SK-N-MC (cell line): ENCODE measurements around the gene PSMB4.

Source experiments
- DNase-seq: peaks from one replicate; pipeline ENCODE4 v3.0.0-alpha.2; 2011; ENCODE audit warnings: low read depth, low spot score
- H3K27ac ChIP-seq: fragments of 200-600 bp; sonication (generic); 2 replicates; pipeline ENCODE4 v1.5.1; 2016; ENCODE audit warnings: mixed run types
- H3K36me3 ChIP-seq: fragments of 200-600 bp; sonication (generic); 2 replicates; pipeline ENCODE4 v1.6.1; 2017; ENCODE audit warnings: antibody characterized with exemption, low read length, mixed read lengths; ENCODE audit not compliant: insufficient read depth
- H3K4me3 ChIP-seq: fragments of 200-600 bp; sonication (generic); 2 replicates; pipeline ENCODE4 v1.5.1; 2016
- H3K9ac ChIP-seq: fragments of 200-600 bp; sonication (generic); 2 replicates; pipeline ENCODE4 v1.8.0; 2017; ENCODE audit warnings: mixed run types, mixed read lengths; ENCODE audit not compliant: insufficient read length
- H3K9me3 ChIP-seq: fragments of 200-600 bp; sonication (generic); 2 replicates; pipeline ENCODE4 v1.6.1; 2017; ENCODE audit warnings: low read depth, mild to moderate bottlenecking, antibody characterized with exemption, low read length, moderate library complexity, mixed read lengths
- EZH2 ChIP-seq: fragments of 200-600 bp; sonication (generic); IDR thresholded peaks from one replicate; pipeline ENCODE4 v1.6.1; 2017; ENCODE audit warnings: antibody characterized with exemption
- FOXP2 ChIP-seq: optimal IDR thresholded peaks from 2 replicates; pipeline ENCODE3; 2011; ENCODE audit warnings: mild to moderate bottlenecking, moderate library complexity; ENCODE audit not compliant: insufficient read depth; ENCODE audit errors: extremely low read length, control extremely low read depth
- POLR2AphosphoS5 ChIP-seq: IDR thresholded peaks from 2 replicates; pipeline ENCODE4 v1.6.1; 2012; ENCODE audit warnings: mild to moderate bottlenecking, low read depth, low read length, borderline replicate concordance

Gene PSMB4

GRCh38 chr1:151401860-151402259 lies 2.5 kb downstream of the PSMB4 start:
- H3K4me3 ChIP-seq: no peak overlapping the region
- H3K9ac ChIP-seq: no peak overlapping the region
- TF ChIP-seq EZH2 (no peak), FOXP2 (no peak), POLR2AphosphoS5 (no peak)
- no peaks in the 10 kb centered on the region for H3K9me3 ChIP-seq
- no peak for DNase-seq
- H3K27ac ChIP-seq: peak overlapping the region; percentile 45; the same call in 1 of the 2 replicates
- peaks cover 62% of the 10 kb centered on the region for H3K36me3 ChIP-seq

- TF ChIP-seq FOXP2 (no peak), EZH2 (no peak), POLR2AphosphoS5 (no peak)
- Histone ChIP-seq H3K27ac (peak overlapping the region; percentile 10), H3K9ac (no peak overlapping the region), H3K36me3 (peaks cover 71% of the 10 kb centered on the region), H3K4me3 (no peak overlapping the region), H3K9me3 (no peaks in the 10 kb centered on the region)
- no peak for DNase-seq
Measured at GRCh38 chr1:151402764-151403163, 3.4 kb downstream of the PSMB4 start.

GRCh38 chr1:151403612-151404011 lies 4.2 kb downstream of the PSMB4 start:
- Histone ChIP-seq H3K36me3 (peaks cover 79% of the 10 kb centered on the region), H3K9me3 (no peaks in the 10 kb centered on the region), H3K9ac (no peak overlapping the region), H3K4me3 (no peak overlapping the region), H3K27ac (0 out of 2 replicates have a peak overlapping the region, but pooled peaks have one; percentile 10)
- TF ChIP-seq EZH2 (no peak), POLR2AphosphoS5 (no peak), FOXP2 (no peak)
- no peak for DNase-seq

DNA sequence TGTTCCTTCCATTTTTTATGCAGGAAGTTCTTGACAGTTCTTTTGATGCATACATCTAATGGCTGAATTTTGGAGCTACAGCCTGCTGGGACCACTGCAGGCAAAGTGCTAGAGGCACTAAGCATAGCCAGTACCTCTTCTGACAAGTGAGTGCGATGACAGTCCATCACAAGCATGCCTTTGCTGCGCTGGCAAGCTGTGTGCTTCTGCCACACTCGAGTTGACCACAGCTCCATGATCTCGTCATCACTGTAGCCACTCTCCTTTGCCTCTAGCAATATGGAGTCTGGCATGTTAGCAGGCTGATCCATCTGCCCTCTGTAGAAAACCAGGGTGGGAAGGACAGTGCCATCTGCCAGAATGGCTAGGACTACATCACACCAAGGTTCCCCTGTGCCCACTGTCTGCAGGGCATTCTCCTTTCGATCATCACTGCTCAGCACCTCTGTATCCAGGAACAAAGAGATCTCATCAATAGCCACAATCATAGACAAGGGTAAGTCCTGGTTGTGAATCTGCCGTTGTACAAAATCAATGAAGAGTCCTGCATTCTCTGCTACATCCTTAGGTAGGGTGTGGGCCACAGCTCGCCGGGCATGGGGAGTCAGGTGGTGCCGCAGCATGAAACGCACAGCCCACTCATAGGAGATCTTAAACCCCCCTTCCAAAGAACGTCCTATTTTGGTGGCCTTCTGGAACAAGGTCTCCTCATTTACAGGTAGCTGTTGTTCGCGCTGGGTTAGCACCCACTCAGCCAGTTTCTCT lies 6.0 kb downstream of the PSMB4 start:
- H3K9me3 ChIP-seq: no peaks in the 10 kb centered on the region
- DNase-seq: no peak
- no peak overlapping the region for H3K9ac ChIP-seq
- TF ChIP-seq EZH2 (no peak), POLR2AphosphoS5 (no peak), FOXP2 (no peak)
- no peak overlapping the region for H3K4me3 ChIP-seq
- H3K36me3 ChIP-seq: peaks cover 92% of the 10 kb centered on the region
- no peak overlapping the region for H3K27ac ChIP-seq

- Histone ChIP-seq H3K9me3 (no peaks in the 10 kb centered on the region), H3K4me3 (no peak overlapping the region), H3K9ac (no peak overlapping the region), H3K27ac (no peak overlapping the region), H3K36me3 (peaks cover 92% of the 10 kb centered on the region)
- DNase-seq: no peak
- no peak for TF ChIP-seq POLR2AphosphoS5
- TF ChIP-seq FOXP2: no peak
- no peak for TF ChIP-seq EZH2
Measured at GRCh38 chr1:151406176-151406575, 6.8 kb downstream of the PSMB4 start.

DNA sequence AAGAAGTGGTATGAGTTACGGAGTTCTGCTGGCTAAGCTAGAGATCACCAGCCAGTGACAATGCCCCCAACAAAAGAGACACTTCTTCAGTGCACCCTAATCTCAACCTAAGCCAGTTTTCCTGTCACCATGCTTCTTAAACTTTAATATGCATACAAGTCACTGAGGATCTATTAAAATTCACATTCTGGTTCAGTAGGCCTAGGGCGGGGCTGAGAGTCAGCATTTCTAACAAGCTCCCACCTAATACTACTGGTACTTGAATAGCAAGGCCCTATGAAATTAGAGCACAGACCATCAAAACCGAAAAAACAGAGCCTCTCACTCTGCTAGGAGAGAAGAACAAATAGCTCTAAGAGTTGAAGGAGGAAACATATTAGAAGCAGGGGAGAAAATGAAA lies 7.9 kb downstream of the PSMB4 start:
- peaks cover 92% of the 10 kb centered on the region for H3K36me3 ChIP-seq
- H3K4me3 ChIP-seq: no peak overlapping the region
- no peaks in the 10 kb centered on the region for H3K9me3 ChIP-seq
- no peak overlapping the region for H3K9ac ChIP-seq
- DNase-seq: no peak
- no peak overlapping the region for H3K27ac ChIP-seq
- TF ChIP-seq POLR2AphosphoS5 (no peak), EZH2 (no peak), FOXP2 (no peak)

DNA sequence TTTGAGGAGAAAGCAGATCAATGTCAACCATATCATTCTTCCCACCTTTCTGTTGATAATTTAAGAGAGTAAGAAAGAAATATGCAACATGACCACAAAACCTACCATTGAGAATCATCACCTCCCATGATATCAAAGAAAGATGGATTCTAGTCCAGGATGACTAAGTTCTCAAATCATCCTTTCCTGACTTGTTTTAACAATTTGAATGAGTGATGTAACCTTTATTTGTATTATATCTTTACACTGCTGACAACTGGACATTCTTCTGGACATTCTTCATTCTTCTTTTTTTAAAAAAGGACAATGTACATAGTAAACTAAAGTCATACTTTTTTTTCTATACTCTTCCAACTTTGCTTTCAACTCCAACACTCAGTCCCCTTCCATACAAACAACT lies 9.5 kb downstream of the PSMB4 start:
- no peak for DNase-seq
- no peak overlapping the region for H3K27ac ChIP-seq
- H3K36me3 ChIP-seq: peaks cover 93% of the 10 kb centered on the region
- TF ChIP-seq POLR2AphosphoS5: no peak
- TF ChIP-seq FOXP2: no peak
- TF ChIP-seq EZH2: no peak
- no peak overlapping the region for H3K4me3 ChIP-seq
- no peak overlapping the region for H3K9ac ChIP-seq
- H3K9me3 ChIP-seq: no peaks in the 10 kb centered on the region

DNA sequence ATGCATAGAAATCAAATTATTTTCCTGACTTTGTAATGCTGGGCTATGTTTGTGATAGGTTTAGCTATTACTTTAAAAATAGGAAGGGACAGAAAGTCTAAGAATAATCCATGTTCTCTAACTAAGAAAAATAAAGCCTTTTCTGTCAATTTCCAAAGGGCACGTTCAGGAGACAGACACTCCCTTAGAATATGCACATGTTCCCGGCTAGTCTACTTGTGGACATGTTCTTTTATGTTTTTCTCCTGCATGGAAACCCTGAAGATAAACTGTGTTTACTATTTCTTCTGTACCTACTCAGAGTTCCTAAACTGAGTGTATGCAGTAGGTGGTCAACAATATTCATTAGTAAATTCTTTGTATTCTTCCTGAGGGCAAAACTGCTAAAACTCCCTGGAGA lies 12.5 kb downstream of the PSMB4 start:
- Histone ChIP-seq H3K9me3 (no peaks in the 10 kb centered on the region), H3K36me3 (peaks cover 91% of the 10 kb centered on the region), H3K27ac (no peak overlapping the region), H3K4me3 (no peak overlapping the region), H3K9ac (no peak overlapping the region)
- DNase-seq: no peak
- no peak for TF ChIP-seq EZH2
- no peak for TF ChIP-seq FOXP2

DNA sequence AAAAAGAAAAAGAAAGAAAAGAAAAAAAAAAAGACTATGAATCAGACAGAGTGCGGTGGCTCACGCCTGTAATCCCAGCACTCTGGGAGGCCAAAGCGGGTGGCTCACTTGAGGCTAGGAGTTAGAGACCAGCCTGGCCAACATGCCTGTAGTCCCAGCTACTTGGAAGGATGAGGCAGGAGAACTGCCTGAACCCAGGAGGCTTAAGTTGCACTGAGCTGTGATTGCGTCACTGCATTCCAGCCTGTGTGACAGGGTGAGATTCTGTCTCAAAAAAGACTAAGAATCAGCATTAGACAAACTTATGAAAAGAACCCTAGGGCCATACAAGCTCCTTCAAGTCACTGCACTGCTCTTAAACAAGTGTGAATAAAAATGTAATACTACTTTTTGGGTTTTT lies 16.9 kb downstream of the PSMB4 start:
- no peak for DNase-seq
- Histone ChIP-seq H3K36me3 (peaks cover 78% of the 10 kb centered on the region), H3K9ac (no peak overlapping the region), H3K9me3 (no peaks in the 10 kb centered on the region), H3K27ac (no peak overlapping the region; the same call in 1 of the 2 replicates), H3K4me3 (no peak overlapping the region)
- TF ChIP-seq POLR2AphosphoS5 (no peak), EZH2 (no peak), FOXP2 (no peak)
